Forelimb muscle (tissue), 1 donor: ENCODE measurements around the gene CCDC51. TPM values are rescaled to one million over a fixed set of nuclear protein-coding genes. Genes with fewer than 3 reads are reported as not detected.

Experiments used
- DNase-seq: peaks from one replicate; pipeline ENCODE4 v3.0.0-alpha.2; 2013; ENCODE audit warnings: low read depth
- polyA plus RNA-seq: library from polyadenylated mRNA; unstranded; fragments of 120-200 nt; gene quantifications from one replicate; pipeline ENCODE4 v1.2.1, GENCODE V29; 2013; ENCODE audit not compliant: insufficient read length

The CCDC51 gene
- polyA plus RNA-seq, 1 donor, result 11.0 TPM

DNA sequence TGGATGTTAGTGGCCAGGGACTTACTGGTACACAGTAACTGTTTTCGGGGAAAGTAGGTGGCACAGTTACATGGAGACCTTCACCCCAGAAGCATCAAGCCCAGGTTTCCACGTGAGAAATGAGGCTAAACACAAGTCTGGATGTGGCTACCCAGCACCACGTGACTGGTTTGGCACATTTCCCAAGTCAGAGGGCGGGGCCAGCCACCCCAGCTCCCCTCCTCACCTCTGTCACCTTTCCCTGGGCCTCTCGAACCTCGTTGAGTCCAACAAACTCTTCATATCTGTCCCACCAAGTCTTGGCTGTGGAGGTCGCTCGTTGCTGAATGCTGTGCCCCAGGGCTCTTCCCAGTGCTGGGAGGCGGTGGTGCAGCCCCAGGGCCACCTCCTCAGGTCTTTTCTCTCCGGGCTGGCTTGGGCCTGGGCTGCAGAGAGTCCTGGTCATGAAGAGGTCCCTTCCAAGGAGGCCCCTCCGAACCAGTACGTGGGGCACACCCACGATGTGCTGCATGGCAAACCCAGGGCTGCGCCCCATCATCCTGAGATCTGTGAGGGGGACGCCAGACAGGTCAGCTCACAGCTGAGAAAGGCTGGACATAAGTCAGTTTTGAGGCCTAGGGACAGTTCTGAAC lies 5.2 kb downstream of the CCDC51 start:
- no peak for DNase-seq

DNA sequence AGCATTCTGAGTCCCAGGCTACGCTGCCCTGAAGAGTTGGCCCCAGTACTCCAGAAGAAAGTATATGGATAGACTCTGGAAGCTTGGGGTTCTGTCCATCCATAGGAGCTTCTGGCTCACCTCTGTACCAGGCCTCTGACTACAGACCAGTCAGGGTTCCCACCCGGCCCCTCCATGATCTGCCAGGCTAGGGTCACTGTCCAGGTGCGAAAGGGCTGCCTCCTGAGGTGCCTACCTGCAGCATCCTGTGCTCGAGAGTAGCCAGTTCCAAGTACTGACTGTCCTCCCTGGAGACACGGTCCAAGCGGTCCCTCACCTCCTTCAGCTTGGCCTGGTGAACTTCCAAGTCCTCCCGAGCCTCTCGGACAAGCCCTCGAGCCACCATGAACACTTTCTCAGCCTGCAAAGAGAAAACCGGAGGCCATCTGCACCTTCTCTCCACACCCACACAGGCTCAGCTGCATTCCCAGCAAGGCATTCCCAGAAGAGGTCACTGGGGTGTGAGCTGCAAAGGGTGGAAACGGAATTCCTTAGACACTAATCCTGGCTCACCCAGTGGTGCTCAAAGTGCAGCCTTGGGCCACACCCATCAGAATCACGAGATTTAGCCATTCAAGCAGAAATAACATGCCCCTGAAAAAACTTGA lies 6.3 kb downstream of the CCDC51 start:
- DNase-seq, result no peak

- no peak for DNase-seq
Observed at GRCh38 chr3:48432411-48433371, 7.2 kb downstream of the CCDC51 start.

GRCh38 chr3:48431224-48432029 lies 8.5 kb downstream of the CCDC51 start:
- no peak for DNase-seq

DNA sequence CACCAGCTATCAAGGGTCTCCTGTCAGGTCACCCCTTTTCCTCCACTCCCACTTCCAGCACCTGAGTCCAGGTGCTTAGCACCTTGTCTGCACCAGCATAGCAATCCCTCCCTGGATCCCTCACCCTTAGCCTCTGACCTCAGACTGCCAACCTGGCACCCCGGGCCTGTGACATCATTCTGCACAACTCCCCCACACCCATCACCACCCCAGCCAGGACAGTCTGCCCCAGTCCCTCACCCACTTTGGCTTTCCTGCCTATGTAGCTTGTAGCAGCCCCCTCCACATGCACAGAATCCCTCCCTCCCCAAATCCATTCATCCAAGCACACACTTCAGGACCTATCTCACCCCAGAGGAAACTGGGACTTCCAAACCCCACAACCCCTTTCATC lies 9.2 kb downstream of the CCDC51 start:
- DNase-seq, result no peak

GRCh38 chr3:48429960-48430707 lies 9.8 kb downstream of the CCDC51 start, which contains the start of gene PLXNB1:
Gene PLXNB1, minus strand, starts transcription at chr3:48430086. Its CDS starts 5,475 bp downstream, at chr3:48424611.
- DNase-seq, result no peak

DNA sequence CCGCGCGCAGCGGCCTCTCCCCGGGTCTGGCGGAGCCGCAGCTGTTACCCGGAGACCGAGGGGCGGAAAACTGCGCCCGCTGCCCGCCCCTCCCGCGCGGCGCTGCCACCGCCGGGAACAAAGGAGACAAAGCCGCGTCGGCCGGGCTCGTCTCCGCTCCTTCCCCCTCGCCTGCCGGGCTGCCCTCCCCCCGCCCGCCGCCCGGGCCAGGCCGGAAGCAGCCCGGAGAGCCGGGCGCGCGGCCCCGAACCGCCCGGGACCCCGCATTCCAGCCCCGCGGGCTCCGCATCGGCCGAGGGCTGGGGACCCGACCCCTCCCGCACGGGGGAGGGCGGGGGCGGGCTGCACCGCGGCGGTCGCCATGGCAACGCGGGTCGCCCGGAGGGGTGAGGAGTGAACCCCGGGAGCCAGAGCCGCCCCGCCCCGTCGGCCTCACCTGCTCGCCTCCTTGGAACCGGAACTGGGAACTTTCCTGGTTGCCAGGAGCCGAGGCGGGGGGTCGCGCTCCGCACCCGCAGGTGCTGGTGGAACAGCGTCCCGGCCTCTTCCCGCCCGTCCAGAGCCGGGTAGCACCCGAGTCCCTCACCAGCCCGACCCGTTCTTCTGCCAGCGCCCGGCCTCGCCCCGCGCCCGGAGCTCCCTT lies 10.5 kb downstream of the CCDC51 start:
- DNase-seq, result no peak

GRCh38 chr3:48428572-48429316 lies 11.2 kb downstream of the CCDC51 start:
- no peak for DNase-seq

DNA sequence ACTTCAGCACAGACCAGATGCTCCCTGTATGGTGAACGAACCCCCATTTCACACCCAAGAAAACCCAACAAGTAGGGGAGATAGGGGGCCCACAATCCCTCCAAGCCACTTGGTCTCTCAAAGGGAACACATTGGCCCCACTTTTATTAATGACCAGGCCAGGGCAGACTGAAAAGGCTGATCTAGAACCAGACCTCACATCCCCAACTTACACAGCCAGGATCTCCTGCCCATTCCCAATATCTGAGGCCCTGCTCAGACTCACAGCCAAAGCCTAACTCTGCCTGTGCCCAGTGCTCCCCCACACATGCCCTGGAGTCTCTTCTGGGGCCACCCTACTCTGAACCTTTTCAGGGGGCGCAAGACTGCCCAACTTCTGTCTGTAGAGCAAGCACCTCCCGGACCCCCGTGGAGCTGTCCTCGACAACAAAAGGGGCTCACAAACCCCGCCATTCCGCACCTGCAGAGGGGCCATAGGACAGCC lies 11.8 kb downstream of the CCDC51 start:
- DNase-seq, result no peak

- no peak for DNase-seq
Observed at GRCh38 chr3:48427630-48427962, 12.3 kb downstream of the CCDC51 start.

DNA sequence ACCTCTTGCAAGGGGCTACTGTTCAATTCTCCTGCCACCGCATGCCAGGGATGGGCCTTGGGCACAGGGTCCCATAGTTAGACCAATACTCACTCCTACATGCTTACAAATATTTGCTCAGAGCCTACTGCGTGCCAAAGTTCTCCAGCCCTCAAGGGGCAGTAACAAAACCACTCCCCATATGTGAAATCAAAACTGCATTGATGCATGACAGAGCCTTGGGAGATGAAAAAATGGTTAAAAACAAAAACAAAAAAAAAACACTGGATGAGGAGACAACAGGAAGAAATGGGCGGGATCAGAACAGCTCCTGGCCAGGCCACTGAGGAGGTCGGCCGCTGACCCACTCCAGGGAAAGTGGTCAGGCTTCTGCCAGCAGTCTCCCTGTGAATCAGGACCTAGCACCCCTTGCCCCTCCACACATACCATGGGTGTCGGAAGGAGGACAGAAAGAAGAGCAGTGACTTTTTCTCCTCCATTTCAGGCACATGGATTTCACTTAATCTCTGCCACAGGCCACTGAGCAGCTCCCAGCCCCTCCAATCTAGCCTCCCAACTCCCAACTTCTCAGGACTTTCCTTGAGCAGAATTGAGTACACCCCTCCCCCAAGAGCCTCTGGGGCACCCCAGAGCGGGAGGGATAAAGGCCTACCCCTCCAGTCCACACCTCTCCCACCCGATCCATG lies 12.8 kb downstream of the CCDC51 start:
- no peak for DNase-seq

GRCh38 chr3:48426401-48426909 lies 13.5 kb downstream of the CCDC51 start:
- DNase-seq, result no peak

DNA sequence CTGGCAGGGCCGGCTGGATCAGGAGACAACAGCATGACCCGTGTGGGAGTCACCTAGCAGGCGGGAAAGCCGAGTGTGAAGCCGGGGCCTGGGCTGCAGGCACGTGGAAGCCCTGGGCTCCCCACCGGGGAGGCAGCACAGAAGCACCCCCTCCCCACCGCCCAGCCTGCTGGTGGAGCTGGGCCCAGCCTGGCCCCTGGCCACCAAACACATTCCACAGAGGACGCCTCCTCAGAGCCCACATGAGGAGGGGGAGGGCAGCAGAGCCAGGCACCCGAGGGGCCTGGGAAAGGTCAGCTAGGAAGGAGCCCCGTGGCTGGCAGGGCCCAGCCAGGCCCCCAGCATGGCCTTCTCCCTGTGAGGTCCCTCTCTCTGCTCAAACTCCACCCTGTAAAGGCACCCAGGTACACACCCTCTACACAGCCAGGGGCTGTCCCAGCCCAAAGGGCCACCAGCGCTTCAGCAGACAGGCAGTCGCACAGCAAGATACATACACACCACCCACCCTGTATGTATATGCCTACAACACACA lies 14.6 kb downstream of the CCDC51 start:
- no peak for DNase-seq

DNA sequence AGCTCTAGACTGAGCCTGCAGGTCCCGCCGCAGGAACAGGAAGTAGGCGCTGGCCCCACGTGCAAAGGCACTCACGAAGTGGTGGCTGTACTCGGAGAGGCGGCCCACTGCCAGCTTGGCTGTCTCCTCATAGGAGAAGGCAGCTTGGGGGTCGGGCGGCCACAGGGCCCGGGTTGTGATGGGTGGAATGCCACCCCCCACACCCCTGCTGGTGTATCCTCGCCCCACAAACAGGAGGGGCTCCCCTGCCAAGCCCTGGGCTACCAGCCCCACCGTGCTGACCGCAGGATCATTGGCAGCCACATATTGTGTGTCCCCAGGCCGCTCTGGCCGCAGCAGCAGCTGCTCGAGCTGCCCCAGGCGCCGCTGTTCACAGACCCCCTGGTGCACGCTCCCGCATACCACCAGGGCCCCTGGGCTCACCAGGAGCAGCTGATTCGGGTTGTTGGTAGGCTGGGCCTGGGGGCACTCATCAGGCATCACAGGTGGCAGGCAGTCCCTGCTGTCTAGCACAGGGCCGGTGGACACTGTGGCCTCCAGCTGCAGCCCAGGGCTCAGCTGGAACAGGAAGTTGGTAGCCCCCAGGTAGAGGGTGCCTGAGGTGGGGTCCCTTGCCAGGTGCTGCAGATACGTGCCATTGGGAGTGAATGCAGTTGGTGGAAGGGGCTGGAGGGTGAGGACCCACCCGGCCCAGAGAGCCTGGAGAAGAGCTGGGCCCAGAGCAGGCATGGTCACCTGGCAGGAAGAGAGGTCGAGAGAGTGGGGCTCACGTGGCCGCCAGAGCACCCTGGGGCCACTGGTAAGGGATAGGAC lies 15.8 kb downstream of the CCDC51 start:
- no peak for DNase-seq

DNA sequence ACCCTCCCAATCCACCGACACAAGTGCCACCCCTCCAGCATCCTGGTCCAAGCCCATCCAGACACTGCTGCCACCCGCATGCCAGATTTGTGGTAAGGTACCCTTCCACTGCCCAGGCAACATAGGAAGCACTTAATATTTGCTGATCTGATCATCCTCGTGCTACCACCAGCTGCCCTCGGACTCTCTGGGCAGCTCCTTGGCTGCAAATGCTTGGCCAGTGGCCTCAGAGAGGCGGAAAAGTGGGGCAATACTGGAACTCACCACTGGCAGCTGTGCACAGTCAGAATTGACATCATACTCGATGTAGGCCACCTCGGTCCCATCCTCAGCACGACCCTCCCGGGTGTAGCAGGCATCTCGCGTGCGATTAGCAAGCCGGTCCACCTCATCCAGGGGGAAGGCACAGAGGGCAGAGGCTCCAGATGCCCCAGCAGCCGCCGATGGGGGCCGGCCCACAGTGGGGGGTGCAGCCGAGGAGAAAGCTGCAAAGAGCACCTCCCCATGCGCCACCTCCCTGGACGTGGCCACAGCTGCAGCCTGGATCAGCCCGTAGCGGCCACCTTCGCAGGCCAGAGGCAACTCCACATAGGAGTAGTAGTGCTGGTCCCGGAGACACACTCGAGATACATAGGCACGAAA lies 16.6 kb downstream of the CCDC51 start:
- no peak for DNase-seq

DNA sequence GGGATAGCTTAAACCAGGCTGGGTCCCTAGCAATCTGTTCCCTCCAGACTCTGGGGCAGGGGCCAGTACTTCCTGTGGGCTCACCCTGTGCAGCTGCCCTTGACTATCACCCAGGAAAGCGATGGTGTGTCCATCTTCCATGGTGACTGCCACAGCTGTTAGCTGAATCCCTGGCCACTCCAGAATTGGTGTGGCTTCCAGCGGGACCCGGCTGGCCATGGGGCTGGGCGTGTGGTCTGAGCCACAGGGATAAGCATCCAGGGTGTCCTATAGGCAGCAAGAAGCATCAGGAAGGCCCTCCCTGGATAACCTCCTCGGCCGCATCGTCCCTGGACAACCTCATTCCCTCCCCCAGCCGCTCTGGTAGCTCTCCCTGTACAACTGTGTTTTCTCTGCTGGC lies 17.2 kb downstream of the CCDC51 start:
- DNase-seq, result no peak

DNA sequence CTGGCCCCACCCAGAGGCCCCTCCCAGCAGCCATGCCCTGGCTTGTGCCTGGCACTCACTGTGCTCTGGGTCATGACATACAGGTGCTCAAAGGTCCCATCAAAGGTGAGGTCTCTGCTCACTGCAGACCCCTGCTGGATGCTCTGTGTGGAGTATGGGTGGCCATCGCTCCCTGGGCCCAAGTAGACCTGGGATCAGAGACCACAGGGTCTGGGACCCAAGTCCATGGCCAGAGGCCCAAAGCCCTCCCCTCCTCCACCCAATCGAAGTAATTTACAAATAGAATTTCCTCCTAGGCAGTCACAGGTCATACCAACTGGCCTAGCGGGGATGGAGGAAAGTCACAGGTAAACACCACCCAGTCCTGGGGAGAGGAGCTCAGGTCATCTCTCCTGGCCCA lies 17.6 kb downstream of the CCDC51 start:
- no peak for DNase-seq
